ENCODE measurements around the gene AOAH. TPM values are rescaled to one million over a fixed set of nuclear protein-coding genes. Genes with fewer than 3 reads are reported as not detected.

AOAH gene
- total RNA-seq, 1 experiment from 2014 or later = not detected

DNA sequence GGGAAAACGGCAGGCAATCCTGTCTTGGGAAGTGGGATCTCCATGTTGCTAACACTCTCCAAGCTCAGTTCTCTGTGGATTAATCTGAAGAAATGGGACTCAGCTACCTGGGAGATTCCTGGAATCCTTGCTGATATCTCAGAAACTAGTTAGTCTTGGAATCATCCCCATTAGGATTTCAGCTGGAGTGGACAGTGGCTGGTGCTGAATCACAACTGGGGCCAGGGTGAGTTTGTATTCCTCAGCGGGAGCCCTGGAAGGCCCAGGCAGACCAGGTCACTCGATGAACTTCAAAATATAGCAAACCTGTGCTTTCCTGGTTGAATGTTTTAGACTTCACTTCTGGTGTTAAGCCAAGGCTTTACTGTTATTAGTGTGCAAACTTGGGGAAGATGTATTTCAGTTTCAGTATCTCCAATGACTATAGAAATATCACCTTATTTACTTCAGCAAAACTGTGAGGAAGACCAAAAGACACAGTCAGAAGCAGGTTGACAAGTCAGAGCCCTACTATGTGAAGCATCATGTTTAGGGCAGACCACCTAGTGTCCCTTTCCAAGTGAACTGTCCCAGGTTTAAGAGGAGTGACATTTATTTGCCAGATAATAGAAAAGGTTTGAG lies 126.1 kb downstream of the AOAH start:
- Histone ChIP-seq H3K4me1 (ENCODE audit: insufficient read depth, low read length, poor library complexity, severe bottlenecking) (no peaks in the 10 kb centered on the region), H3K36me3 (ENCODE audit: insufficient read depth, low read length, poor library complexity, severe bottlenecking) (no peaks in the 10 kb centered on the region), H3K27ac (ENCODE audit: low read depth, low read length, poor library complexity, severe bottlenecking) (no peak overlapping the region), H3K4me3 (ENCODE audit: low read depth, low read length, poor library complexity, severe bottlenecking) (no peak overlapping the region), H3K9me3 (ENCODE audit: low read depth, low read length, poor library complexity, severe bottlenecking) (no peaks in the 10 kb centered on the region), H3K27me3 (replicated peaks; ENCODE audit: insufficient read depth, low read depth, low read length, poor library complexity) (no peaks in the 10 kb centered on the region)
- DNase-seq (ENCODE audit: low spot score) = no peak
- TF ChIP-seq CTCF (conservative IDR thresholded peaks at IDR 0.05; ENCODE audit: low read depth, low read length) = no peak
- no peak for TF ChIP-seq EZH2 (IDR thresholded peaks at IDR 0.05; ENCODE audit: borderline replicate concordance, low read depth, low read length, poor library complexity, severe bottlenecking)
- ChIA-PET CTCF (no interaction called here), POLR2A (ENCODE audit: low non-redundant PET) (no interaction called here)
- intact Hi-C loops (cut with micrococcal nuclease; ENCODE audit: unreplicated experiment) = no loop called here
- BruUV-seq (replicated peaks) = no TSS peak

DNA sequence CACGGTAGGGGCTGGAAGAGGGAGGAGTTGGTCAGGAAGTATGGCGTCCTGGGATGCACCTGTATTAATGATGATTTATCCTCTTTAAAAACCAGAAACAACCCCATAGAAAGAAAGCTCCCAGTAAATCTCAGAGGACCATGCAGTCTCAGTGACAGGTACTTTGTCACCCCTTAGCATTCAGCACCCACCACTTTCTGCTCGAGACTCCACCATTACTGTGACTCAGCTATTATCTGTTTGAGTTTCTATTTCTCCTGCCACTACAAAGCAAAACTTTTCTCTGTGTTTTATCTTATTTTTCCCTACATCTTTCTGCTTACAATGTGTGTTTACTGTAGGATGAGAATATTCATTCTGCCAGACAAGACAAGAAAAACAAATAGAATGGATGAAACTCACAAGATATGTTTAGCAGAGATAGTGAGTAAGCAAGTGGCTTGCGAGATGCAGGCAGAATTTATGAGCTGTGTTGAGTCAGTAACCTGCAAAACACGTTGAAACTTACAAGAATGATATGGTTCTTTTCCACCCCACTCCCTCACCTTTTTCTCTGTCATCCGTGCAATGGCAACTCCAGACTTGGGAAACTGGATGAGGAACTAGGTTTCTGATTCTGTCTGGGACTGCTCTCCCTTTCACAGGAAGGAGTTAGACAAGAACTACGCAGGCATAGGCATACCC lies 127.1 kb downstream of the AOAH start:
- no peak overlapping the region for H3K4me3 ChIP-seq (ENCODE audit: low read depth, low read length, poor library complexity, severe bottlenecking)
- H3K9me3 ChIP-seq (ENCODE audit: low read depth, low read length, poor library complexity, severe bottlenecking) = no peaks in the 10 kb centered on the region
- no peaks in the 10 kb centered on the region for H3K27me3 ChIP-seq (replicated peaks; ENCODE audit: insufficient read depth, low read depth, low read length, poor library complexity)
- TF ChIP-seq CTCF (conservative IDR thresholded peaks at IDR 0.05; ENCODE audit: low read depth, low read length) (no peak), EZH2 (IDR thresholded peaks at IDR 0.05; ENCODE audit: borderline replicate concordance, low read depth, low read length, poor library complexity, severe bottlenecking) (no peak)
- intact Hi-C loops (cut with micrococcal nuclease; ENCODE audit: unreplicated experiment) = no loop called here
- ChIA-PET POLR2A (ENCODE audit: low non-redundant PET) (no interaction called here), CTCF (no interaction called here)
- no TSS peak for BruUV-seq (replicated peaks)
- no peaks in the 10 kb centered on the region for H3K36me3 ChIP-seq (ENCODE audit: insufficient read depth, low read length, poor library complexity, severe bottlenecking)
- no peak for DNase-seq (ENCODE audit: low spot score)
- no peak overlapping the region for H3K27ac ChIP-seq (ENCODE audit: low read depth, low read length, poor library complexity, severe bottlenecking)
- no peaks in the 10 kb centered on the region for H3K4me1 ChIP-seq (ENCODE audit: insufficient read depth, low read length, poor library complexity, severe bottlenecking)

- no peak for DNase-seq (ENCODE audit: low spot score)
- POLR2A ChIA-PET (ENCODE audit: low non-redundant PET) = no interaction called here
- TF ChIP-seq CTCF (conservative IDR thresholded peaks at IDR 0.05; ENCODE audit: low read depth, low read length) (no peak), EZH2 (IDR thresholded peaks at IDR 0.05; ENCODE audit: borderline replicate concordance, low read depth, low read length, poor library complexity, severe bottlenecking) (no peak)
- no peaks in the 10 kb centered on the region for H3K36me3 ChIP-seq (ENCODE audit: insufficient read depth, low read length, poor library complexity, severe bottlenecking)
- peaks cover 14% of the 10 kb centered on the region for H3K27me3 ChIP-seq (replicated peaks; ENCODE audit: insufficient read depth, low read depth, low read length, poor library complexity)
- intact Hi-C loops (cut with micrococcal nuclease; ENCODE audit: unreplicated experiment) = no loop called here
- H3K27ac ChIP-seq (ENCODE audit: low read depth, low read length, poor library complexity, severe bottlenecking) = no peak overlapping the region
- H3K9me3 ChIP-seq (ENCODE audit: low read depth, low read length, poor library complexity, severe bottlenecking) = no peaks in the 10 kb centered on the region
- H3K4me1 ChIP-seq (ENCODE audit: insufficient read depth, low read length, poor library complexity, severe bottlenecking) = no peaks in the 10 kb centered on the region
- BruUV-seq (replicated peaks) = no TSS peak
- no peak overlapping the region for H3K4me3 ChIP-seq (ENCODE audit: low read depth, low read length, poor library complexity, severe bottlenecking)
- CTCF ChIA-PET = no interaction called here
These were observed 129.8 kb downstream of the AOAH start for GRCh38 chr7:36594445-36594844.
